Neural cell (in vitro differentiated cells): Measurements from ENCODE around the gene C22orf15.

Experiments
- EZH2 ChIP-seq: fragments of 200-600, 300-800 bp; shearing (Covaris generic), sonication (generic); IDR thresholded peaks from 2 replicates; pipeline ENCODE4 v1.6.1; 2014; ENCODE audit warnings: antibody characterized with exemption, low read length, borderline replicate concordance, mild to moderate bottlenecking; ENCODE audit not compliant: insufficient read depth, poor library complexity, severe bottlenecking
- POLR2AphosphoS5 ChIP-seq: IDR thresholded peaks from 2 replicates; pipeline ENCODE4 v1.6.1; 2012
- RAD21 ChIP-seq: fragments of 450-650 bp; conservative IDR thresholded peaks from 2 replicates; pipeline ENCODE4 v1.6.1; 2014; ENCODE audit warnings: antibody characterized with exemption, mild to moderate bottlenecking, moderate library complexity
- TAF1 ChIP-seq: IDR thresholded peaks from 2 replicates; pipeline ENCODE4 v1.6.1; 2012; ENCODE audit warnings: low read depth
- TF ChIP-seq, protein P1 (sequence below): fragments of 450-650 bp; IDR thresholded peaks from 2 replicates; pipeline ENCODE4 v1.5.1; 2014; ENCODE audit warnings: antibody characterized with exemption, mild to moderate bottlenecking, moderate library complexity; ENCODE audit not compliant: poor library complexity, severe bottlenecking
- TF ChIP-seq, protein P2 (sequence below): IDR thresholded peaks from 2 replicates; pipeline ENCODE4 v1.6.1; 2012; ENCODE audit warnings: borderline replicate concordance

DNA sequence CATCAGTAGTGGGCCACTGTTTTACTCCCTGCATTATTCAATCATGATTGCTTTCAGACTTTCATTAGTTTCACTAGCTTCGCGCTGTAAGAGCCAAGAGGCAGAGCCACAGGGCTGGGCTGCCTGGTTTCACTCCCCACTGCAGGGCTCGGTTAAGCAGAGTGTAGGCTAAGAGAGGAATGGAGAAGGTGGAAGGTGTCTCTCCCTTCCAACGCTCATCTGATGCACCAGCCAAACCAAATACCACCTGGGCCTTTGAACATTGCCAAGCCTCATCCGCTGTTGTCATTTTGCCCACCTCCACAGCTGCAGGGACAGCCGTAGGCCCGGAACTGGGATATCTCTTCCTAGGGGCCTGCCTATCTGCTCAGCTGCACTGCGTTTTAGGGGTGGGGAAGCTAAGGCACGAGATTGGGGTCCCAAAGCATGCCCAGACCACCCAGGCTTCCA, 23.5 kb downstream of the C22orf15 start:
- TF ChIP-seq, protein P1, sequence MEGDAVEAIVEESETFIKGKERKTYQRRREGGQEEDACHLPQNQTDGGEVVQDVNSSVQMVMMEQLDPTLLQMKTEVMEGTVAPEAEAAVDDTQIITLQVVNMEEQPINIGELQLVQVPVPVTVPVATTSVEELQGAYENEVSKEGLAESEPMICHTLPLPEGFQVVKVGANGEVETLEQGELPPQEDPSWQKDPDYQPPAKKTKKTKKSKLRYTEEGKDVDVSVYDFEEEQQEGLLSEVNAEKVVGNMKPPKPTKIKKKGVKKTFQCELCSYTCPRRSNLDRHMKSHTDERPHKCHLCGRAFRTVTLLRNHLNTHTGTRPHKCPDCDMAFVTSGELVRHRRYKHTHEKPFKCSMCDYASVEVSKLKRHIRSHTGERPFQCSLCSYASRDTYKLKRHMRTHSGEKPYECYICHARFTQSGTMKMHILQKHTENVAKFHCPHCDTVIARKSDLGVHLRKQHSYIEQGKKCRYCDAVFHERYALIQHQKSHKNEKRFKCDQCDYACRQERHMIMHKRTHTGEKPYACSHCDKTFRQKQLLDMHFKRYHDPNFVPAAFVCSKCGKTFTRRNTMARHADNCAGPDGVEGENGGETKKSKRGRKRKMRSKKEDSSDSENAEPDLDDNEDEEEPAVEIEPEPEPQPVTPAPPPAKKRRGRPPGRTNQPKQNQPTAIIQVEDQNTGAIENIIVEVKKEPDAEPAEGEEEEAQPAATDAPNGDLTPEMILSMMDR, result no peak
- no peak for TF ChIP-seq TAF1
- no peak for TF ChIP-seq POLR2AphosphoS5
- TF ChIP-seq EZH2, result no peak
- TF ChIP-seq RAD21, result no peak
- TF ChIP-seq, protein P2, sequence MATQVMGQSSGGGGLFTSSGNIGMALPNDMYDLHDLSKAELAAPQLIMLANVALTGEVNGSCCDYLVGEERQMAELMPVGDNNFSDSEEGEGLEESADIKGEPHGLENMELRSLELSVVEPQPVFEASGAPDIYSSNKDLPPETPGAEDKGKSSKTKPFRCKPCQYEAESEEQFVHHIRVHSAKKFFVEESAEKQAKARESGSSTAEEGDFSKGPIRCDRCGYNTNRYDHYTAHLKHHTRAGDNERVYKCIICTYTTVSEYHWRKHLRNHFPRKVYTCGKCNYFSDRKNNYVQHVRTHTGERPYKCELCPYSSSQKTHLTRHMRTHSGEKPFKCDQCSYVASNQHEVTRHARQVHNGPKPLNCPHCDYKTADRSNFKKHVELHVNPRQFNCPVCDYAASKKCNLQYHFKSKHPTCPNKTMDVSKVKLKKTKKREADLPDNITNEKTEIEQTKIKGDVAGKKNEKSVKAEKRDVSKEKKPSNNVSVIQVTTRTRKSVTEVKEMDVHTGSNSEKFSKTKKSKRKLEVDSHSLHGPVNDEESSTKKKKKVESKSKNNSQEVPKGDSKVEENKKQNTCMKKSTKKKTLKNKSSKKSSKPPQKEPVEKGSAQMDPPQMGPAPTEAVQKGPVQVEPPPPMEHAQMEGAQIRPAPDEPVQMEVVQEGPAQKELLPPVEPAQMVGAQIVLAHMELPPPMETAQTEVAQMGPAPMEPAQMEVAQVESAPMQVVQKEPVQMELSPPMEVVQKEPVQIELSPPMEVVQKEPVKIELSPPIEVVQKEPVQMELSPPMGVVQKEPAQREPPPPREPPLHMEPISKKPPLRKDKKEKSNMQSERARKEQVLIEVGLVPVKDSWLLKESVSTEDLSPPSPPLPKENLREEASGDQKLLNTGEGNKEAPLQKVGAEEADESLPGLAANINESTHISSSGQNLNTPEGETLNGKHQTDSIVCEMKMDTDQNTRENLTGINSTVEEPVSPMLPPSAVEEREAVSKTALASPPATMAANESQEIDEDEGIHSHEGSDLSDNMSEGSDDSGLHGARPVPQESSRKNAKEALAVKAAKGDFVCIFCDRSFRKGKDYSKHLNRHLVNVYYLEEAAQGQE, result no peak
